HL-60 (cell line): ENCODE results near the gene PCNX3.

Experiments
- POLR2AphosphoS5 ChIP-seq: IDR thresholded peaks from 2 replicates; pipeline ENCODE4 v1.6.1; 2012; ENCODE audit warnings: low read depth
- TF ChIP-seq, protein P1 (sequence below): IDR thresholded peaks from one replicate; pipeline ENCODE4 v1.5.1; 2011; ENCODE audit warnings: low read length, control low read depth, inconsistent platforms; ENCODE audit not compliant: insufficient read depth
- TF ChIP-seq, protein P2 (sequence below): IDR thresholded peaks from 2 replicates; pipeline ENCODE4 v1.6.1; 2012; ENCODE audit warnings: low read depth; ENCODE audit not compliant: insufficient replicate concordance

DNA sequence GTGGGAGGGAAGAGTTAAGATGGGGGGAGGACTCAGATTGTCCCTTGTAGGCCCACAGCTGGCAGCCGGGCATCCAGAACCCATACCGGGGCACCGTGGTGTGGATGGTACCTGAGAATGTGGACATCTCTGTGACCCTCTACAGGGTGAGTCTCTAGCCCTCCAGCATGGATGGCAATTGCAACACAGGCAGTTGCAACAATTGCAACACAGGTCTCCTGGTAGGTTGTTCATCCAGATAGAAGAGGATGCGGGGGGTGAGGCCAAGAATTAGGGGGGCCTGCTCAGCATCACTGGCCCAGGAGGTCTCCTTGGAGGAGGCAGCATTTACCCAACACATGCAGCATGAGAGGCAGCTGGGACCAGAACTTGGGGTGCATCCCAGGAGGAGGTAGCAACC is 36.3 kb upstream of the PCNX3 start:
- TF ChIP-seq, protein P1, sequence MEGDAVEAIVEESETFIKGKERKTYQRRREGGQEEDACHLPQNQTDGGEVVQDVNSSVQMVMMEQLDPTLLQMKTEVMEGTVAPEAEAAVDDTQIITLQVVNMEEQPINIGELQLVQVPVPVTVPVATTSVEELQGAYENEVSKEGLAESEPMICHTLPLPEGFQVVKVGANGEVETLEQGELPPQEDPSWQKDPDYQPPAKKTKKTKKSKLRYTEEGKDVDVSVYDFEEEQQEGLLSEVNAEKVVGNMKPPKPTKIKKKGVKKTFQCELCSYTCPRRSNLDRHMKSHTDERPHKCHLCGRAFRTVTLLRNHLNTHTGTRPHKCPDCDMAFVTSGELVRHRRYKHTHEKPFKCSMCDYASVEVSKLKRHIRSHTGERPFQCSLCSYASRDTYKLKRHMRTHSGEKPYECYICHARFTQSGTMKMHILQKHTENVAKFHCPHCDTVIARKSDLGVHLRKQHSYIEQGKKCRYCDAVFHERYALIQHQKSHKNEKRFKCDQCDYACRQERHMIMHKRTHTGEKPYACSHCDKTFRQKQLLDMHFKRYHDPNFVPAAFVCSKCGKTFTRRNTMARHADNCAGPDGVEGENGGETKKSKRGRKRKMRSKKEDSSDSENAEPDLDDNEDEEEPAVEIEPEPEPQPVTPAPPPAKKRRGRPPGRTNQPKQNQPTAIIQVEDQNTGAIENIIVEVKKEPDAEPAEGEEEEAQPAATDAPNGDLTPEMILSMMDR = no peak
- TF ChIP-seq POLR2AphosphoS5 = no peak
- TF ChIP-seq, protein P2, sequence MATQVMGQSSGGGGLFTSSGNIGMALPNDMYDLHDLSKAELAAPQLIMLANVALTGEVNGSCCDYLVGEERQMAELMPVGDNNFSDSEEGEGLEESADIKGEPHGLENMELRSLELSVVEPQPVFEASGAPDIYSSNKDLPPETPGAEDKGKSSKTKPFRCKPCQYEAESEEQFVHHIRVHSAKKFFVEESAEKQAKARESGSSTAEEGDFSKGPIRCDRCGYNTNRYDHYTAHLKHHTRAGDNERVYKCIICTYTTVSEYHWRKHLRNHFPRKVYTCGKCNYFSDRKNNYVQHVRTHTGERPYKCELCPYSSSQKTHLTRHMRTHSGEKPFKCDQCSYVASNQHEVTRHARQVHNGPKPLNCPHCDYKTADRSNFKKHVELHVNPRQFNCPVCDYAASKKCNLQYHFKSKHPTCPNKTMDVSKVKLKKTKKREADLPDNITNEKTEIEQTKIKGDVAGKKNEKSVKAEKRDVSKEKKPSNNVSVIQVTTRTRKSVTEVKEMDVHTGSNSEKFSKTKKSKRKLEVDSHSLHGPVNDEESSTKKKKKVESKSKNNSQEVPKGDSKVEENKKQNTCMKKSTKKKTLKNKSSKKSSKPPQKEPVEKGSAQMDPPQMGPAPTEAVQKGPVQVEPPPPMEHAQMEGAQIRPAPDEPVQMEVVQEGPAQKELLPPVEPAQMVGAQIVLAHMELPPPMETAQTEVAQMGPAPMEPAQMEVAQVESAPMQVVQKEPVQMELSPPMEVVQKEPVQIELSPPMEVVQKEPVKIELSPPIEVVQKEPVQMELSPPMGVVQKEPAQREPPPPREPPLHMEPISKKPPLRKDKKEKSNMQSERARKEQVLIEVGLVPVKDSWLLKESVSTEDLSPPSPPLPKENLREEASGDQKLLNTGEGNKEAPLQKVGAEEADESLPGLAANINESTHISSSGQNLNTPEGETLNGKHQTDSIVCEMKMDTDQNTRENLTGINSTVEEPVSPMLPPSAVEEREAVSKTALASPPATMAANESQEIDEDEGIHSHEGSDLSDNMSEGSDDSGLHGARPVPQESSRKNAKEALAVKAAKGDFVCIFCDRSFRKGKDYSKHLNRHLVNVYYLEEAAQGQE = no peak
